Measurements from ENCODE around the gene SYTL3.

DNA sequence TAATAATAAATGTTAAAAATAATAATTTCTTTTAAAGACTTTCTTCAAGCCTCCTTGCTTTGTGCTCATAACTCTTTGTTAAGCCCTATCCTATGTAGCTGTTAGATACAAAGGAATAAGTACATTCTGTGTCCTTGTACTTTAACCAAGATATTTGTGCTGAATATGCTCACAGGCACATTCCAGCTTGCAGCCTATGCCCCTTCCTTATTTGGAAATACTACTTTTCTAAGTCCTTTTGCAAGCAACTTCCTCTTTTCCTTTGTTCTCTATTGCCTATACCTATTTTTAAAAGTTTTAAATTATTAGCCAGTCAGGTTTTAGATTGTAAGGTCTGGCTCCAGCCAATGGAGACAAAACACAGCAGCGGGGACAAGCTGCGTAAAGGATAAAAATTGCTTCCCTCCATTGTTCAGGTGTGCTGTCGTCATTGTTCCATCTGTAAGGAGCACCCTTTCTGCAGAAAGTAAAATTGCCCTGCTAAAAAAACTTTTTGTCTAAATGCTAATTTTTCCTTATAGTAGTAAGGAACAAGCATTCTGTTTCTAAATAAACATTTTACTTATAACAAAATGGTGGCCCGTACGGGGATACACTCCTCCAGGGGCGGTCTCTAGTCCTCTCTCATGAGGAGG, 80.2 kb downstream of the SYTL3 start:
- TF ChIP-seq, protein P1, sequence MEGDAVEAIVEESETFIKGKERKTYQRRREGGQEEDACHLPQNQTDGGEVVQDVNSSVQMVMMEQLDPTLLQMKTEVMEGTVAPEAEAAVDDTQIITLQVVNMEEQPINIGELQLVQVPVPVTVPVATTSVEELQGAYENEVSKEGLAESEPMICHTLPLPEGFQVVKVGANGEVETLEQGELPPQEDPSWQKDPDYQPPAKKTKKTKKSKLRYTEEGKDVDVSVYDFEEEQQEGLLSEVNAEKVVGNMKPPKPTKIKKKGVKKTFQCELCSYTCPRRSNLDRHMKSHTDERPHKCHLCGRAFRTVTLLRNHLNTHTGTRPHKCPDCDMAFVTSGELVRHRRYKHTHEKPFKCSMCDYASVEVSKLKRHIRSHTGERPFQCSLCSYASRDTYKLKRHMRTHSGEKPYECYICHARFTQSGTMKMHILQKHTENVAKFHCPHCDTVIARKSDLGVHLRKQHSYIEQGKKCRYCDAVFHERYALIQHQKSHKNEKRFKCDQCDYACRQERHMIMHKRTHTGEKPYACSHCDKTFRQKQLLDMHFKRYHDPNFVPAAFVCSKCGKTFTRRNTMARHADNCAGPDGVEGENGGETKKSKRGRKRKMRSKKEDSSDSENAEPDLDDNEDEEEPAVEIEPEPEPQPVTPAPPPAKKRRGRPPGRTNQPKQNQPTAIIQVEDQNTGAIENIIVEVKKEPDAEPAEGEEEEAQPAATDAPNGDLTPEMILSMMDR (conservative IDR thresholded peaks at IDR 0.05): no peak
- no peak for TF ChIP-seq EZH2 (IDR thresholded peaks at IDR 0.05; ENCODE audit: low read depth)
